ENCODE measurements around the gene FAM162A.

Gene FAM162A, protein sequence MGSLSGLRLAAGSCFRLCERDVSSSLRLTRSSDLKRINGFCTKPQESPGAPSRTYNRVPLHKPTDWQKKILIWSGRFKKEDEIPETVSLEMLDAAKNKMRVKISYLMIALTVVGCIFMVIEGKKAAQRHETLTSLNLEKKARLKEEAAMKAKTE

DNA sequence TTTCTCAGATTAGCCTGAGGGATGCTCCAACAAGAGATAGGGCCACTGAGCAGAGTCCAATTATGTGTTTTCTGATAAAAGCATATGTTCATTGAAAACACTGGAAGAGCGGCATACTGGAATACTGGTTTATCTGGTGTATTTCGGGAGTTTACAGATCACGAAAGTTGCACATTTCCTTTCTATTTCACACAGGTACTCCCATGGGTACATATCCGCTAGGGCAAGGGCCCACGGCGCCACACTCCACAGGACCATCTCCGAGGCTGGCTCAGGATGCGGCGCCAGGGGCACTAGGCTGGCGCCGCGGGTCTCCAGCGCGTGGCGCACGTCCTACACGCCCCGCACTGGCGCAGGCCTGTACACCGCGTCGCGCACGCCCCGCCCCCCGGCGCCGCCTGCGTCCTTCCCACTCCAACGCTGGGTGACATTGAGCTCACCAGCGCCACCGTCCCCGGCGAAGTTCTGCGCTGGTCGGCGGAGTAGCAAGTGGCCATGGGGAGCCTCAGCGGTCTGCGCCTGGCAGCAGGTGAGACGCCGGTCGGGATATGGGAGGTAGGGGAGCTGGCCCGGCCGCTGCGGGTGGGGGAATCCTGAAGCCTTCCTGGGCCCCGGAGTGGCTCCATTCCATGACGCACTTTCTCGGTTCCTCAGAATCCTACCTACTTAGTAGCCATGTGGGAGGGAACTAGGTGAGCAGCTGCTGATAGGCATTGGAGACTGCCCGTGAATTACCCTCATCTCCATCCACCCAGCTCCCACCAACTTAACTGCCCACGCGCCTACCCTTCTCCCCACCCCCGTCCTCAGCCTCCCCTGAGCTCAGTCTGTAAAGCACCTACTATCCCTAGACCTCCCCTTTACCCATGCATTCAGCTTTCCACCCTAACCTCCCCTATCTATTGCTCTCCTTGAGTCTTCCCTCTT lies at the start of gene FAM162A:
TSS of gene FAM162A (plus strand) at position 412 of the 927 bp plus-strand sequence. CDS start at position 496, 84 bp downstream.
- peak; percentile 94 for DNase-seq

DNA sequence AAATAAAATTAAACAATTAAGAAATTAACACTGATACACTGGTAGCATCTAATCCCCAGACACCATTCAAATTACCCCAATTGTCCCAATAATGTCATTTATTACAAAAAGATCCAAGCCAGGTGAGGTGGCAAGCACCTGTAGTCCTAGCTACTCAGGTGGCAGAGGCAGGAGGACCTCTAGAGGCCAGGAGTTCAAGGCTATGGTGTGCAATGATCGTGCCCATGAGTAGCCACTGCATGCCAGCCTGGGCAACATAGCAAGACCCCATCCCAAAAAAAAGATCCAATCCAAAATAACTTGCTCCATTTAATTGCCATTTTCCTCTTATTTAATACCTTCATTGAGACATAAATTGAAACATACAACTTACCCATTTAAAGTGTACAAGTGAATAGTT lies 41.2 kb upstream of the FAM162A start:
- DNase-seq = no peak

DNA sequence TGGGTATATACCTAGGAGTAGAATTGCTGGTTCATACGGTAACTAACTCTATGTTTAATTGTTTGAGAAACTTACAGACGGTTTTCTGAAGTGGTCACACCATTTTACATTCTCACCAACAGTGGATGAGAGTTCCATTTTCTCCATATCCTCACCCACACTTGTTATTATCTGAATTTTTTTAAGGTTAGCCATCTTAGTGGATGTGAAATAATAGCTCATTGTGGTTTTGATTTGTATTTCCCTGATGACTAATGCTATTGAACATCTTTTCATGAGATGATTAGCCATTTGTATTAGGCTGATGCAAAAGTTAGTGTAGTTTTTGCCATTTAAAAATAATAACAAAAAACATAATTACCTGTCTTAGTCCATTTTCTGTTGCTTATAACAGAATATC lies 40.3 kb upstream of the FAM162A start:
- peak; percentile 25 for DNase-seq

DNA sequence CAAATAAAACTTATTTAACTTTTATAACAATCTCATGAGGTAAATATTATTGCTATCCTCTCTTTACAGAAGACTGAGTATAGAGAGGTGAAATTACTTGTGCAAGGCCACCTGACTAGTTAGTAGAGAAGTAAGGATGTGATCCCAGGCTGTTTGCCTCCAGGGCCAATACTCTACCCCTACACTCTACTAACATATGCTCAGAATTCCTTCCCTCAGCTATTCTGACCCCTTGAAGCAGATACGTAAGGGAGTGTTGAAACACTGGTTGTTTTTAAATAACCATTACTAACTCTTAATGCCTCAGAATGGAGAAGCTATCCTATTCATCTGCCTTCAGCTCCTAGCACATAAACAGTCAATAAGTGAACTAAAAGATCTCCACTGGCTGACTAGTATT lies 34.8 kb upstream of the FAM162A start:
- DNase-seq = no peak

DNA sequence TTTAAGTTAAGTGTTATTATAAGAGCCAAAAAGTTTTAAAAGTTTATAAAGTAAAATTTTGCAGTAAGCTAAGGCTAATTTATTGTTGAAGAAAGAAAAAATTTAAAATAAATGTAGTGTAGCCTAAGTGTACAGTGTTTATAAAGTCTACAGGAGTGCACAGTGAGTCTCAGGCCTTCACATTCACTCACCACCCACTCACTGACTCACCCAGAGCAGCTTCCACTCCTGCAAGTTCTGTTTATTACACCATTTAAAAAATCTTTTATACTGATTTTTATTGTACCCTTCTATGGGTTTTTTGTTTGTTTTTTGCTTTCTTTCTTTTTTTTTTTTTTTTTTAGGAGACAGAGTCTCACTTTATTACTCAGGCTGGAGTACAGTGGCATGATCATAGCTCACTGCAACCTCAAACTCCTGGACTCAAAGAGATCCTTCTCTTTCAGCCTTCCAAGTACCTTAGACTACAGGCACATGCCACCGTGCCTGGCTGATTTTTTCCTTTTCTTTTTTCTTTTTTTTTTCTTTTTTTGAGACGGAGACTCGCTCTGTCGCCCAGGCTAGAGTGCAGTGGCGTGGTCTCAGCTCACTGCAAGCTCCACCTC lies 33.1 kb upstream of the FAM162A start:
- peak; percentile 40 for DNase-seq

DNA sequence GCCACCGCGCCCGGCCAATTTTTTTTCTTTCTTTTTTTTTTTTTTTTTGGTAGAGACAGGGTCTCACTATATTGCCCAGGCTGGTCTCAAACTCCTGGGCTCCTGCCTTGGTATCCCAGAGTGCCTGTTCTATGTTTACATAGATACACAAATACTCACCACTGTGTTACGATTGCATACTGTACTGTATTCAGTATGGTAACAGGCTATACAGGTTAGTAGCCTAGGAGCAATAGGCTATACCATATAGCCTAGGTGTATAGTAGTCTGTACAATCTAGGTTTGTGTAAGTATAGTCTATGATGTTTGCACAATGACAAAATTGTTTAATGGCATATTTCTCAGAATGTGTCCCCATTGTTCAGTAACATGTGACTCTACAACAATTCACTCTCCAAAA lies 32.4 kb upstream of the FAM162A start:
- DNase-seq = no peak

DNA sequence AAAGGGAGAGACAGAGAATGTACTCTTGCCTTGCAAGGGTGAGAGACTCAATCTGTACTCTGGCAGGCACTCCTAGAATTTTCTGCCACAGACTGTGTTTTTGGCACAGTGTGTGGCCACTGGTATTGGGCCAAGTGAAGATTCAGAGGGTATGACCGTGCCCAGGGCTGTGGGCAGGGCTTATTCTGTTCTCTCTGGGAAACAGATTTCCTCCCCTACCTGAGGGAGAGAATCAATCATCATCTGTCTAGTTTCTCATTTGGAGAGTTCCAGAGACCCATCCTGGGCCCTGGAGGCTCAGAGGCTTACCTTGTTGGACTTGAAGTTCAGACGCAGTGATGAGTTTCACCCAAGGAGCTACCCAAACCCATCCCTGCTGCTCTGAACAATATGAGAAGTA lies 30.8 kb upstream of the FAM162A start:
- peak; percentile 14 for DNase-seq

DNA sequence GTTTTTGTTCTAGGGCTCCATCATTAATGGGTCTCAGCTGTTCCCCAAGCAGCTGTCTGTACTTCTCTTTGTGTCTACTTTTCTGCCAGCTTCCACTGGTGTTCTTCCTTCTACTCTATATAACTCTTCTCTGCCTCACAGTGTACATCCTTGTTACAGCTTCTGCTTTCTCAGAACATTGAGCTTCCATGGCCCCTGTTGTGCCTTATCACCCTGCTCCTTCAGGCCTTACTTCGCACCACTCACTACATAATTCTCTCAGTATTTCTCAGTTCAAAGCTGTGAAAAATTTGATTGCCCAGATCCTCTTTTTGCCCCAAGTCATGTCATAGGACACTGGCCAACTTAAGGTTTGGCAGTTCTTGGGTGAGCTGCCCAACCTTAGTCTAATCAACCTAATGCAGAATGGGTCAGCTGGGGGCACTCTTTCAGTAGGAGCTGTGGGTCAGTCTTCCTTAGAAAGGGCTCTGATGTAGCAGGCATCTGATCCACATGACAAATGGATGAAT lies 30.0 kb upstream of the FAM162A start:
- DNase-seq = no peak

DNA sequence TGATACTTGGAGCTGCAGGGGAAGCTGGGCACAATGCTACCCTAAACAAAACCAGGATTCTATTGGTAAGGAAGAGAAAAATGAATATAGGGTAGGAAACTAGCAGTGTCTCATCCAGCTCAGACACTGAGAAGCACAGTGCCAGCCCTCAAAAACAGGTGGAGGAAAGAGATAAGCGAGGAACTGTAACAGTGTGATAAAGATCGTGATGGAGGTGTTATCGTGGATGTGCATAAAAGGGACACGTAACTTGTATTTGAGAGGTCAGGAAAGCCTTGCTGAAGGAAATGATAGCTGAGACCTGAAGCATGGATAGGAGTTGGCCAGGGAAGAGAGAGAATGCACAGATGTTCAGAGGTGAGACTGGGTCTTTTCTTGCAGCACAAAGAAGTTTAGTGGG lies 28.4 kb upstream of the FAM162A start:
- DNase-seq = no peak

DNA sequence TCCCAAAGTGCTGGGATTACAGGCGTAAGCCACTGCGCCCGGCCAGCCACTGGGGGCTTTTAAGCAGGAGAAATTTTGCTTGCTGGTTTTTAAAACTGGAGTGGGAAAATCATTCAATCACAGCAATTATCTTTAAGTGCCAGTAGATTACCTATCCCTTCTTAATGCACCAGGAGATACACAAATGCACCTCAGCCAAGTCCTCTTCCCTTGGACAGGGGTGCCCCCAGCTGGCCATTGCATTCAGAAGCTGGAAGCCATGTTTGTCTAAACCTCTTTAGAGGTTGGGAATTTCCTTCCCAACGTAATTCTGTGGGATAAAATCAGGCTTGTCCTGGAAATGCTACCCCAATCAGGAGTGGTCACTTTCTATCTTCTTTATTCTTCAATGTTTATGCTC lies 27.6 kb upstream of the FAM162A start:
- peak; percentile 26 for DNase-seq

DNA sequence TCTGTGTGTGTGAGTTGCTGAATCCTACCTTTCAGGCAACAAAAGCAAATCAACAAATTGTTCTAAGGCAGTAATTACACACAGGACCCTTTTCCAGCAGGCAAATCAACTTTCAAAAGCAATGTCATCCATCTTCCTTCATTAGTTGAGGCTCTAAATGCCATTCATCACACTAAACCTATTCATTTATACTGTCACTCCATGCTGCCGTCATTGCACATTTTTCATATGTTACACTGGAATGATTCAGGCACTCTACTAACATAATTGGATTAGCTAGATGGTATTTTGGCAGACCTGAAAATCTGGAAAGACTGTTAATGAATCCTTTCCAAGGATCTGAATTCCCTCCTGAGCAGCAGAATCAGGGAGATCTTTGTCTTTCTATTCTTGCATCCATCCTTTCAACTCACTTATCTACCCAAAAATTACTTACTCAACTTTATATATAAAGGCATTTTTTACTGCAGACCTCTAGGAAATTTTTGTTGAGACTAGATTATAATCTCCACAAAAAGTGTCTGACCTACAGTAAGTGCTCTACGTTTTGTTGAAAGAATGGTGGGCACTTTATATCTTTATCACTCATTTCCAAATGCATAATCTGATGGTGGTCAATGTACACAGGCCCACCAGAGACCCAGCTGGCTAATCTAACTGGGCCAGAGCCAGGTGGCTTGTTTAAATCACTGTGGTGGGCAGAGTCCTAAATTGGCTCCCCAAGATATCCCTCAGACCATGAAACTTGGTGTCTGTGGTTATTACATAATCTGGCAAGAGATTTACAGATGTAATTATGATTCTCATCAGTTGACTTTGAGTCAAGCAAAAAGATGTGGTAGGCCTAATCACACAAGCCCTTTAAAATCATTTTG lies 25.9 kb upstream of the FAM162A start:
- no peak for DNase-seq

DNA sequence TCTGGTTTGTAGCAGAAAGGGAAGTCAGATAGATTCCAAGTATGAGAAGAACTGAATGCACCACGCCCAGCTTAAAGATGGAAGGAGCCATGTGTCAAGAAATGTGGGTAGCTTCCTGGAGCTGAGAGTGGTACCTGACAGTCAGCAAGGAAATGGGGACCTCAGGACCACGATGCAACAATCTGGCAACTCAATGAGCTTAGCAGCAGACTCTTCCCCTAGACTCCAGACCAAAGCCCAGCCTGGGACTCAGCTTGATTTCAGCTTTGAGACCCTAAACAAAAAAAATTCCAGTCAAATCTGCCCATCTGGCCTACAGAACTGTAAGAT lies 25.3 kb upstream of the FAM162A start:
- DNase-seq = no peak

DNA sequence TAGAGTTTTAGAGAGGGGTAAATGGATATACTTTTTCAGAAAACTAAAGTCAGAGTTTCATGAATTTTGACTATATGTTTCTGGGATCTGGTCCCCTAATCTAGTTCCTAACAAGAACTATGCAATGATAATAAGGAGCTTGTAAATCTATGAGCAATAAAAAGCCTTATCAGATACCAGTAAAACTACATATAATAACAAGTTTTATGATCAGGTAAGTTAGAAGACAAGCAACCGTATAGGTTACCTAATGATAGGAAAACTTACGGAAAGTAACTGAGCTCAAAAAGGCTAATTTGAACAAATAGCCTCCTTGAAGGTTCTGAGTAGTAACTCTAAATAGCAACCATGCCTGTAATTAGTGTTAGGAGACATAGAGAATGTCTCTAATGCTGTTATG lies 22.0 kb upstream of the FAM162A start:
- no peak for DNase-seq

DNA sequence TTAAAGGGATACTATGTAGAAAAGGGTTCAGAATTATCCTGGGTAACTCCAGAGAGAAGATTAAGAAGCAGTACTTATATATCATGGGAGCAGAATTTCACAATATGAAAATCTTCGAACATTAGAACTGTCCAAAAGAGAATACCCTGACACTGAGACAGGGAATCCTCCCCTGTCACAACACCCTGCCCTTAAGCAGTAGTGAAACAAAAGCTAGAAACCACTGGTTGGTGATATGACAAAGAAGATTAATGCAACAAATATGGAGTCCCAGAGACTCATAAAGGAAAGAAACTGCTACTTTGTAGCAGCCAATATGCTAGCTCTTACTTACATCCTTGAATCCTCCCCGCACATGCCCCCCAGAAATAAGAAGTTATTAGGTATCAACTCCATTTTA lies 19.5 kb upstream of the FAM162A start:
- DNase-seq = no peak

DNA sequence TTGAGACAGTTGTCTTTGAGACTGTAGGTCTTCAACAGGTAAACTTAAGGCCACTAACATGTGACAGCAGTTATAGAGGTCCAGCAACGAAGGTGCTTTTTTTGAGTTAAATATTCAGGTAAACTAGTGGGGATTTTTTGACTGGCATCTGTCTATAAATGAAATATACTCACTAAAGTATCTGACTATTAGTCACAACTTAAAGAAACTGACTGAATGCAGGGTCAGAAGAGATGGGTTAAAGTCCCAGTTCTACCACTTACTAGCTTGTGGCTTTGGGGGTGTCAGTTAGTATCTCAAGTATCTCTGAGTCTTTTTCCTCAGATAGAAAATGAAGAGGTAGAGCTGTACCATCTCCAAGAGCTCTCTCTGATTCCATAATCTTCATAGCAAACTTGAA lies 18.9 kb upstream of the FAM162A start:
- no peak for DNase-seq

DNA sequence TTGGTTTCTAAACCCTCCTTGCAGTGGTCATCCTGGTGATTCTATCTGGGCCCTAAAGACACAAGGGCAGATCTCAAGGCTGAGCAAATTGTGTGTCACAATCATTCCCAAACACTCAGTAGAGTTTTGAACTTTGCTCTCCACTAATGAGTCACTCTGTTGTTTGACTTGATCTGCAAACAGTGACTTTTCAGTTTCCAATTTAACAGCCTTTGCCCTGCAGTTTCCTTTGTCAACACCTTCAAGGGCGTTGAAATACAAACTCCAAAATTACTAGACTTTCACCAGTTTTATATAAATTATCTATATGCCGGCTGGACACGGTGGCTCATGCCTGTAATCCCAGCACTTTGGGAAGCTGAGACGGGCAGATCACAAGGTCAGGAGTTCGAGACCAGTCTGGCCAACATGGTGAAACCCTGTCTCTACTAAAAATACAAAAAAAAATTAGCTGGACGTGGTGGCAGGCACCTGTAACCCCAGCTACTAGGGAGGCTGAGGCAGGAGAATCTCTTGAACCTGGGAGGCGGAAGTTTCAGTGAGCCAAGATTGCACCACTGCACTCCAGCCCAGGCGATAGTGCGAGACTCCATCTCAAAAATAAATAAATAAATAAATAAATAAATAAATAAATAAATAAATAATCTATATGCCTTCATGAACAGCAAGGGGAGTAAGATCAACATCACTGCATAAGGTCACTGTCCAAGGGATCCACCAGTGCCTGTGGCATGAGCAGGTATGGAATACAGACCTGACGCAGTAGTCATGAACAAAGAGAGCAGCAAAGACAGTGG lies 18.2 kb upstream of the FAM162A start:
- DNase-seq = peak; percentile 57

DNA sequence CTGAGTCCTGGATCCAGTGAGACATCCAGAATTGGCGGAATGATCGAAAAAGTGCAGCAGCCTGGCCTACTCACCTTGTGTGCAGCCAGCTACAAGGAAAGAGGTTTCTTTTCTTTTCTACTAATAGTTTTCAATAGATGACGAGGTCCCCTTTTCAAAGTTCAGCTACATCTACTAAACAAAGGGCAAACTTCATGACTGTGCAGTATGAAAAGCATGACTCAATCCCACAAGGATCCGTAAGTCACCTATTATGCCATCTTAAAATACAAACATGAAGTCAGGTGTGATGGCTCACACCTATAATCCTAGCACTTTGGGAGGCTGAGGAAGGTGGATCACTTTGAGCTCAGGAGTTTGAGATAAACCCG lies 17.6 kb upstream of the FAM162A start:
- DNase-seq = no peak

DNA sequence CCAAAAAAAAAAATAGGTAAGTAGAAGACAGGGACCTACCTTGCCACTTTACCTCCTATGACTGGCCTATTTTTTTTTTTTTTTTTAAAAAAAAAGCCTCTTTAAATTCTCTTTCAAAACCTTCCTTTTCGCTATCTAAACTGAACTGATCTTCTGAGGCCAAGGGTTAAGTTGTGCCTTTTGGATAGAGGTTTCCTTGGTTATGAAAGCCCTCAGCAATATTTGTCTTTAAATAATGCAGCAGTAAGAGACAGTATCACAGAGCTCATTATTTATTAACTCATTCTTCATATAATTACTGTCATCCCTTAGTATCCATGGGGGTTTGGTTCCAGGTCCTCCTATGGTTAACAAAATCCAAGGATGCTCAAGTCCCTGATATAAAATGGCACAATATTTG lies 9.9 kb upstream of the FAM162A start:
- DNase-seq = no peak

DNA sequence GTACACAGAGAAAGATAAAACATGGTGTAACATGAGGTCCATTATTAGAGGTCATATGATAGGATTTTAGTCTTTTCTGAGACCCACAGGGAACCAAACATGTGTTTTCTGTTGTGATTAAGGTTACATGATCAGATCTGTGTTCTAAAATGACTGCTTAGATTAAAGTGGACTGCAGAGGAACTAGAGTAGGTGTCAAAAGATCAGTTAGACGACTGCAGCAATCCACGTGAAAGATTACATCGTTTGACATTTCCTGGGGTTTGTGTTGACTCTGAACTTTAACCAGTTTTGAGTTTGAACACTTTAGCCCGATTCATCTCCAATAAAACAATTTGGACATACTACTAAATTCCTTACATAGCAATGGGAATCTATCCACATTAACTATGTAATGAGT lies 6.0 kb upstream of the FAM162A start:
- no peak for DNase-seq

DNA sequence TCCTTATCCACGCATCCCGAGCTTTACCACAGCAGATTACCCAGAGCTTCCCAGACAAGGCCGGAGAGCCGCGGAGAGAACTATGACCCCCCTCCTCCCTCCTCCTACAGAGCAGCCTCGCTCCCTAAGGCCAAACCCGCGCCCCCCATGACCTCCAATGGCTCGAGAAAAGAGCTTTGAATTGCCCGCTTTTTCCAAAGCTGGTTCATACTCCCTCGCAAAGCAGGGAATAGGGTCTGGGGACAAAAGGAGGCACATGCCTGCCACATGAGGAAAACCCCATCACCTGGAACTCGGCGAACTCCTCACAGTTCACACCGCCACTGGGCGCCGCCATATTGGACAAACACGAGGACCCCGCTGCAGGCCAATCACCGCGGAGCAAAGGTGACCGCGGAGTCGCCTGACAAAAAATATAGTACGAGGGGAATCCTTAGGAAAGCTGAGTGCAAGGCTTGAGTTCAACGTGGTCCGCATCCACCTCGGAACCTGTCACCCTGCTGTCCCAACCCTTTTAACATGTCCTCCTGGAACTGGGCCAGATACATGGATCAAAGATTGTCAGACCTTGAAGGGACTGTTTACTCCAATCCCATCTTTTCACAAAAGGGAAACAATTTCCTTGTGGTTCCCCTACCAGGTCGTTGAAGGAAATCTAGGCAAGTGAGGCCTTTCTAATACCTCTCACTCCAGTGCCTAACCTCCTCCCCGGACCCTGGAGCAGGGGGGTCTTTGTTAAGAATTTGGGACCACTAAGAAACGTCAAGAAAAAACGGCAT lies 905 bp upstream of the FAM162A start, which contains the start of gene MIX23:
TSS of gene MIX23 (minus strand) at position 344 of the 779 bp plus-strand sequence. CDS start at position 337, 7 bp downstream.
- DNase-seq = peak; percentile 89

DNA sequence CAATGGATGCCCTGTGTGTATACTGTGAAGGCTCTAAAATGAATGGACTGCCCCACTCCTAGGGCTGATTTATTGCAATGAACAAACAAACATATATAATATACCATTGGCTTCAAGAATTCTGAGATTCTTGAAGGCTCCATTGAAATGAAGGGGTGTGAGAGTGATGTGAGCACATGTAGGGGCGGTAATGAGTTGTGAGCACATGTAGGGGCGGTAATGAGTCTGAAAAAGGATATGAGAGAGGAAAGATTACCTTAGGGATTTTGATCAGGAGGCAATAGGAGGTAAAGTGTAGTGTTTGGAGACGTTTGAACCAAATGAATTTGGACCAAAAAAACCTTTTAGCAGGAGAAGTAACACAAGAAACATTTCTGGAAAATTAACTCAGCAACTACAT lies 3.7 kb downstream of the FAM162A start:
- no peak for DNase-seq

Data from EL (cell line).